GM12878 (cell line): Measurements from ENCODE around the gene ATG9A. TPM values are rescaled to one million over a fixed set of nuclear protein-coding genes. Genes with fewer than 3 reads are reported as not detected.

Experiments
- ATF7 ChIP-seq: fragments of 450-650 bp; IDR thresholded peaks from 2 replicates; pipeline ENCODE4 v1.6.1; 2016; ENCODE audit warnings: low read depth, mild to moderate bottlenecking
- BCL3 ChIP-seq: IDR thresholded peaks from 2 replicates; pipeline ENCODE4 v1.6.1; 2011; ENCODE audit warnings: borderline replicate concordance, low read depth, mild to moderate bottlenecking, moderate library complexity, low read length; ENCODE audit not compliant: insufficient read depth, poor library complexity, severe bottlenecking
- CHD2 ChIP-seq: IDR thresholded peaks from 2 replicates; pipeline ENCODE4 v1.6.1; 2011; ENCODE audit warnings: low read depth, low read length, improper control_type of control experiment, borderline replicate concordance
- KAT2A ChIP-seq: conservative IDR thresholded peaks from 2 replicates; pipeline ENCODE4 v1.6.1; 2011; ENCODE audit warnings: low read depth, low read length; ENCODE audit not compliant: control insufficient read depth
- MAX ChIP-seq: IDR thresholded peaks from 2 replicates; pipeline ENCODE4 v1.6.1; 2012; ENCODE audit warnings: low read depth, low read length, improper control_type of control experiment
- MTA3 ChIP-seq: IDR thresholded peaks from 2 replicates; pipeline ENCODE4 v1.6.1; 2012; ENCODE audit warnings: low read length, inconsistent platforms, borderline replicate concordance
- MXI1 ChIP-seq: fragments of 150-350 bp; IDR thresholded peaks from 2 replicates; pipeline ENCODE4 v1.6.1; 2011; ENCODE audit warnings: low read depth, mild to moderate bottlenecking, inconsistent platforms, low read length, improper control_type of control experiment
- PAX5 ChIP-seq: IDR thresholded peaks from 2 replicates; pipeline ENCODE4 v1.6.1; 2011; ENCODE audit warnings: low read depth, low read length, borderline replicate concordance
- POU2F2 ChIP-seq: IDR thresholded peaks from 3 replicates; pipeline ENCODE4 v1.6.1; 2011; ENCODE audit warnings: low read depth, mild to moderate bottlenecking, low read length, borderline replicate concordance
- PRDM15 ChIP-seq: fragments of 450-650 bp; formaldehyde crosslinking; IDR thresholded peaks from 2 replicates; pipeline ENCODE4 v1.4.0; 2020; ENCODE audit warnings: mild to moderate bottlenecking, moderate library complexity
- RAD21 ChIP-seq: IDR thresholded peaks from 2 replicates; pipeline ENCODE4 v1.6.1; 2011; ENCODE audit warnings: mild to moderate bottlenecking, low read depth, low read length, moderate library complexity; ENCODE audit not compliant: insufficient read depth
- REST ChIP-seq: IDR thresholded peaks from 2 replicates; pipeline ENCODE4 v1.6.1; 2012; ENCODE audit warnings: mild to moderate bottlenecking, low read depth, low read length
- SIX5 ChIP-seq: IDR thresholded peaks from 2 replicates; pipeline ENCODE4 v1.6.1; 2011; ENCODE audit warnings: mild to moderate bottlenecking, low read depth, low read length, moderate library complexity; ENCODE audit not compliant: severe bottlenecking
- SMAD5 ChIP-seq: IDR thresholded peaks from 2 replicates; pipeline ENCODE4 v1.6.1; 2016; ENCODE audit warnings: antibody characterized with exemption, low read depth
- TBL1XR1 ChIP-seq: IDR thresholded peaks from 2 replicates; pipeline ENCODE4 v1.6.1; 2012; ENCODE audit warnings: low read depth, low read length, improper control_type of control experiment
- TCF7 ChIP-seq: IDR thresholded peaks from 2 replicates; pipeline ENCODE4 v1.6.1; 2014; ENCODE audit warnings: antibody characterized with exemption, borderline replicate concordance
- USF2 ChIP-seq: IDR thresholded peaks from 2 replicates; pipeline ENCODE4 v1.6.1; 2011; ENCODE audit warnings: low read depth, low read length, improper control_type of control experiment, borderline replicate concordance
- WRNIP1 ChIP-seq: IDR thresholded peaks from 2 replicates; pipeline ENCODE4 v1.6.1; 2011; ENCODE audit warnings: low read depth, low read length, improper control_type of control experiment, borderline replicate concordance
- ZNF384 ChIP-seq: IDR thresholded peaks from 2 replicates; pipeline ENCODE4 v1.6.1; 2012; ENCODE audit warnings: low read depth, mild to moderate bottlenecking, low read length, improper control_type of control experiment, borderline replicate concordance
- polyA plus RNA-seq, 11 experiments: library from polyadenylated mRNA; depleted of rRNA in 4 of 11; unstranded in 6 of 11; stranded (reverse) in 5 of 11; fragments of >200 nt; fragmentation: Nextera tagmentation in 4 of 11; fragmentation: Illumina TruSeq in 1 of 11; extraction: Ambion mirVana in 4 of 11; extraction: Trizol in 1 of 11; gene quantifications; 1 replicate in 1 of 11; 2 replicates in 10 of 11; pipeline versions ENCODE4 v1.2.1 to v1.2.3, GENCODE V29; 2011 to 2016; ENCODE audit warnings: inconsistent platforms in 2 of 11, missing spikeins in 2 of 11, low read depth in 1 of 11
- total RNA-seq, 4 experiments: library from RNA; depleted of rRNA in 3 of 4; stranded (reverse); fragments of >200 nt in 3 of 4; fragmentation: Illumina TruSeq in 1 of 4; extraction: Trizol in 1 of 4; gene quantifications; 2 replicates each; pipeline versions ENCODE4 v1.2.1 to v1.2.3, GENCODE V29; 2013 to 2021

The ATG9A gene
- total and polyA plus RNA-seq, 10 of the 15 experiments (the other 5 are each of a cell fraction or from before 2014, with no cell fraction given), result 0.16 to 37.5 (median 14.6) TPM; not detected in 1

GRCh38 chr2:219253753-219254589 lies 24.5 kb upstream of the ATG9A start, which contains the start of gene TUBA4A (continued):
- TF ChIP-seq REST, result no peak
- TF ChIP-seq WRNIP1, result no peak
- peak; percentile 77 for TF ChIP-seq SMAD5
- TF ChIP-seq KAT2A, result no peak
- TF ChIP-seq PRDM15 (CRISPR knock-in tag), result no peak
- TF ChIP-seq MTA3, result no peak
- TF ChIP-seq PAX5, result no peak
- TF ChIP-seq BCL3, result no peak
- TF ChIP-seq ZNF384, result no peak
- no peak for TF ChIP-seq TCF7
- no peak for TF ChIP-seq TBL1XR1
- TF ChIP-seq CHD2, result 0 out of 2 replicates have a peak, but pooled peaks have one; percentile 16
- TF ChIP-seq USF2, result no peak
- peak; percentile 92; the same call in 2 of the 3 replicates for TF ChIP-seq POU2F2
- no peak for TF ChIP-seq RAD21
- TF ChIP-seq MXI1, result peak; percentile 80; the same call in 1 of the 2 replicates
- TF ChIP-seq SIX5, result no peak
- TF ChIP-seq ATF7, result no peak
- TF ChIP-seq MAX, result no peak
